Calu3 (cell line): ENCODE results near the gene WHAMM. TPM values are rescaled to one million over a fixed set of nuclear protein-coding genes. Genes with fewer than 3 reads are reported as not detected.
A peak's percentile ranks its signal among the peaks of the same experiment; 100 is the strongest.

Experiments
- BruUV-seq: library from RNA; stranded (reverse); fragments of 400-500 nt; replicated peaks from 2 replicates; lab custom pipeline; 2021; lab: Mats Ljungman, UMichigan
- CTCF ChIA-PET: fragments of 300-600 bp; sonication (Branson Sonifier 250); formaldehyde crosslinking; loops from one replicate; lab custom pipeline; 2022; ENCODE audit warnings: antibody characterized with exemption; lab: Charles Lee
- DNase-seq: peaks from one replicate; pipeline ENCODE4 v3.0.0; 2022
- H3K27ac Mint-ChIP-seq: one replicate; pipeline ENCODE4 v1.8.0; 2022; ENCODE audit warnings: mixed read lengths; ENCODE audit not compliant: unreplicated experiment
- H3K27me3 Mint-ChIP-seq: one replicate; pipeline ENCODE4 v1.8.0; 2022; ENCODE audit warnings: mixed read lengths; ENCODE audit not compliant: unreplicated experiment
- H3K36me3 Mint-ChIP-seq: one replicate; pipeline ENCODE4 v1.8.0; 2022; ENCODE audit warnings: mild to moderate bottlenecking, moderate library complexity, mixed read lengths; ENCODE audit not compliant: insufficient read depth, unreplicated experiment
- H3K4me1 Mint-ChIP-seq: one replicate; pipeline ENCODE4 v1.8.0; 2022; ENCODE audit warnings: mild to moderate bottlenecking, low read depth, mixed read lengths; ENCODE audit not compliant: unreplicated experiment
- H3K4me3 Mint-ChIP-seq: one replicate; pipeline ENCODE4 v1.8.0; 2022; ENCODE audit warnings: mild to moderate bottlenecking, low read depth, moderate library complexity, mixed read lengths; ENCODE audit not compliant: unreplicated experiment
- H3K9me3 Mint-ChIP-seq: one replicate; pipeline ENCODE4 v1.8.0; 2022; ENCODE audit warnings: low read depth, mixed read lengths; ENCODE audit not compliant: unreplicated experiment
- CTCF ChIP-seq: fragments of 200-600 bp; IDR thresholded peaks from one replicate; pipeline ENCODE4 v1.8.0; 2022; ENCODE audit warnings: antibody characterized with exemption; ENCODE audit not compliant: unreplicated experiment
- intact Hi-C: fragments of 100-400 bp; cut with micrococcal nuclease; formaldehyde crosslinking; loops from one replicate; pipeline ENCODE4 v1.10.0; 2022; ENCODE audit not compliant: unreplicated experiment
- total RNA-seq: library from RNA; stranded (reverse); gene quantifications from 2 replicates; pipeline ENCODE4 v1.2.3, GENCODE V29; 2022

WHAMM gene
- total RNA-seq, 1 experiment from 2014 or later = 12.1 TPM

GRCh38 chr15:82767163-82767829 is 42.1 kb upstream of the WHAMM start:
- H3K27me3 Mint-ChIP-seq = no peaks in the 10 kb centered on the region
- H3K4me3 Mint-ChIP-seq = no peak overlapping the region
- H3K36me3 Mint-ChIP-seq = peaks cover 4% of the 10 kb centered on the region
- DNase-seq = no peak
- CTCF ChIA-PET = interaction anchor here (0.5 kb wide), 1 partner anchor 253 kb away, joined by 3 read pairs; no protein-coding TSS in a partner anchor
- BruUV-seq = no TSS peak
- intact Hi-C loops = no loop called here
- peaks cover 11% of the 10 kb centered on the region for H3K4me1 Mint-ChIP-seq
- no peak for TF ChIP-seq CTCF
- H3K27ac Mint-ChIP-seq = no peak overlapping the region
- no peaks in the 10 kb centered on the region for H3K9me3 Mint-ChIP-seq

DNA sequence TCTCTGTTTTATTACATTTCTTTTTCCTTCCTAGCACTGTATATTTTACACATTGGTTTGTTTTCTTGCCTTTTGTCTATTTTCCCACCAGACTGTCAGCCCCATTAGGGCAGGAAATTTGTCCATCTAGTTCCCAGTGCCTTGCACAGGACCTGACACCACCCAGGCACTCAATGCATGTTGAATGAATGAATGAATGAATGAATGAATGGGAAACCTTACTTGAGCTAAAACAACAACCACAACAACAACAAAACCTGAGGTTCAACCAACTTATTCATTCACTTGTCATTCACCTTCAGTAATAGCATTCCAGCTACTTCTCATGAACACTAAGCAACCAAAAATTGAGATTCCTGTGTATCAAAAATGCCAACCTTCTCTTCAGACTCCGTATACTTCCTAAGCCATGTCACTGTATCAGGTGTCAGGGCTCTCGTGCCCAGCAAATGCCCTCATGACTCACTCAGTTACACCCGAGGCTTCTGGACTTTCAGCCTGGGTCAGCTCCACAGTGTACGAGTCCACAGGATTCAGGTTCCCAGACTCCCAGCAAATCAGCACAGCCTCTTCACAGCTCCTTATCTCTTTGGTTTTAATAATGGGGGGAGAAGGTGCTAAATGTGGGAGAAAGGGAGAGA is 40.9 kb upstream of the WHAMM start:
- no peak for TF ChIP-seq CTCF
- H3K27ac Mint-ChIP-seq = no peak overlapping the region
- BruUV-seq = no TSS peak
- CTCF ChIA-PET = no interaction called here
- H3K36me3 Mint-ChIP-seq = peaks cover 4% of the 10 kb centered on the region
- no peaks in the 10 kb centered on the region for H3K9me3 Mint-ChIP-seq
- peaks cover 12% of the 10 kb centered on the region for H3K27me3 Mint-ChIP-seq
- H3K4me1 Mint-ChIP-seq = peaks cover 11% of the 10 kb centered on the region
- intact Hi-C loops = no loop called here
- no peak overlapping the region for H3K4me3 Mint-ChIP-seq
- DNase-seq = peak; percentile 41

- Mint-ChIP-seq H3K4me1 (peaks cover 11% of the 10 kb centered on the region), H3K27ac (no peak overlapping the region), H3K9me3 (no peaks in the 10 kb centered on the region), H3K36me3 (no peaks in the 10 kb centered on the region), H3K4me3 (no peak overlapping the region), H3K27me3 (peaks cover 12% of the 10 kb centered on the region)
- no peak for DNase-seq
- intact Hi-C loops = no loop called here
- no TSS peak for BruUV-seq
- CTCF ChIA-PET = interaction anchor here (1.3 kb wide), 1 partner anchor 9 kb away, joined by 3 read pairs; no protein-coding TSS in a partner anchor
- TF ChIP-seq CTCF = no peak
Measured at GRCh38 chr15:82771789-82772607, 37.4 kb upstream of the WHAMM start.

DNA sequence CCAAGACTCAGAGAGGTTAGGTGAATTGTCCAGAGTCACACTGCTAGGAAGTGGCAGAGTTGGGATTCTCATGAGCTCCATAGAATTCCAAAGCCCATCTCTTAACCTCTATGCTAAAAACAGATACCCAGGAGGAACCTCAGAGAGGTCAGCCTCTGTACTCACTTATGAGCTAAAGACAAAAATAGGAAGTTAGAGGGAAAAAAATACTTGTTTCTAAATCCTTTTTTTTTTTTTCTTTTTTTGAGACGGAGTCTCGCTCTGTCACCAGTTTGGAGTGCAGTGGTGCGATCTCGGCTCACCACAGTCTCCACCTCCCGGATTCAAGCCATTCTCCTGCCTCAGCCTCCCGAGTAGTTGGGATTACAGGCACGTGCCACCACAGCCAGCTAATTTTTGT is 34.9 kb upstream of the WHAMM start:
- no peak for DNase-seq
- no peak for TF ChIP-seq CTCF
- Mint-ChIP-seq H3K27ac (no peak overlapping the region), H3K4me3 (no peak overlapping the region), H3K27me3 (peaks cover 12% of the 10 kb centered on the region), H3K4me1 (no peaks in the 10 kb centered on the region), H3K9me3 (no peaks in the 10 kb centered on the region), H3K36me3 (no peaks in the 10 kb centered on the region)
- intact Hi-C loops = no loop called here
- CTCF ChIA-PET = interaction anchor here (1.3 kb wide), 1 partner anchor 9 kb away, joined by 3 read pairs; no protein-coding TSS in a partner anchor
- BruUV-seq = no TSS peak
